Colonic mucosa (tissue), 4 donors: ENCODE data around the gene IFT74. TPM values are rescaled to one million over a fixed set of nuclear protein-coding genes. Genes with fewer than 3 reads are reported as not detected.
"Not testable (repeated sequence)": the region's sequence is repeated elsewhere in the genome, so short reads cannot be mapped to it uniquely, and the experiment has no call there.

Experiments
- DNase-seq: peaks from one replicate; pipeline ENCODE4 v3.0.0-alpha.2; 2020
- H3K27ac ChIP-seq: fragments of 200-600 bp; one replicate; pipeline ENCODE4 v1.8.0; 2021
- H3K27me3 ChIP-seq: fragments of 200-600 bp; one replicate; pipeline ENCODE4 v1.8.0; 2021
- H3K36me3 ChIP-seq: fragments of 200-600 bp; one replicate; pipeline ENCODE4 v1.8.0; 2021
- H3K4me1 ChIP-seq: fragments of 200-600 bp; one replicate; pipeline ENCODE4 v1.8.0; 2021; ENCODE audit warnings: mild to moderate bottlenecking
- H3K4me3 ChIP-seq: fragments of 200-600 bp; one replicate; pipeline ENCODE4 v1.8.0; 2021
- H3K9ac ChIP-seq, 2 donors: one replicate each; pipeline ENCODE4 v1.7.0; 2013; ENCODE audit warnings: control low read depth in 2 of 2, low read depth in 2 of 2, low read length in 2 of 2
- H3K9me3 ChIP-seq: fragments of 200-600 bp; one replicate; pipeline ENCODE4 v1.8.0; 2021
- intact Hi-C: fragments of 100-400 bp; cut with DNase I; formaldehyde crosslinking; loops from one replicate; pipeline ENCODE4 v1.14.1; 2022
- total RNA-seq, 2 donors: library from RNA; stranded (reverse); fragmentation: NEBNext Ultra II Directional in 1 of 2; extraction: Animal tissue kit (Norgen Biotek cat#: 25700) in 1 of 2; gene quantifications; one replicate each; pipeline ENCODE4 v1.2.1, GENCODE V29; 2021
- TF ChIP-seq, protein P1 (sequence below): fragments of 200-600 bp; IDR thresholded peaks from one replicate; pipeline ENCODE4 v1.8.0; 2022; ENCODE audit warnings: antibody characterized with exemption, mild to moderate bottlenecking
- donor health status: healthy.
- donor health status: DM: no; HTN: no; CAD: no.
- donor health status: DM: no; HTN: no; CAD: no.

The IFT74 gene
- total RNA-seq, 2 donors from 2014 or later: 12.3 to 14.8 TPM

GRCh38 chr9:27088981-27089380 is 132.8 kb downstream of the IFT74 start:
- H3K27me3 ChIP-seq: no peaks in the 10 kb centered on the region
- intact Hi-C loops: no loop called here
- H3K36me3 ChIP-seq: no peaks in the 10 kb centered on the region
- H3K9me3 ChIP-seq: no peaks in the 10 kb centered on the region
- no peak overlapping the region for H3K9ac ChIP-seq
- no peak for DNase-seq
- TF ChIP-seq, protein P1, sequence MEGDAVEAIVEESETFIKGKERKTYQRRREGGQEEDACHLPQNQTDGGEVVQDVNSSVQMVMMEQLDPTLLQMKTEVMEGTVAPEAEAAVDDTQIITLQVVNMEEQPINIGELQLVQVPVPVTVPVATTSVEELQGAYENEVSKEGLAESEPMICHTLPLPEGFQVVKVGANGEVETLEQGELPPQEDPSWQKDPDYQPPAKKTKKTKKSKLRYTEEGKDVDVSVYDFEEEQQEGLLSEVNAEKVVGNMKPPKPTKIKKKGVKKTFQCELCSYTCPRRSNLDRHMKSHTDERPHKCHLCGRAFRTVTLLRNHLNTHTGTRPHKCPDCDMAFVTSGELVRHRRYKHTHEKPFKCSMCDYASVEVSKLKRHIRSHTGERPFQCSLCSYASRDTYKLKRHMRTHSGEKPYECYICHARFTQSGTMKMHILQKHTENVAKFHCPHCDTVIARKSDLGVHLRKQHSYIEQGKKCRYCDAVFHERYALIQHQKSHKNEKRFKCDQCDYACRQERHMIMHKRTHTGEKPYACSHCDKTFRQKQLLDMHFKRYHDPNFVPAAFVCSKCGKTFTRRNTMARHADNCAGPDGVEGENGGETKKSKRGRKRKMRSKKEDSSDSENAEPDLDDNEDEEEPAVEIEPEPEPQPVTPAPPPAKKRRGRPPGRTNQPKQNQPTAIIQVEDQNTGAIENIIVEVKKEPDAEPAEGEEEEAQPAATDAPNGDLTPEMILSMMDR: no peak
- no peaks in the 10 kb centered on the region for H3K4me1 ChIP-seq
- no peak overlapping the region for H3K4me3 ChIP-seq
- H3K27ac ChIP-seq: no peak overlapping the region

DNA sequence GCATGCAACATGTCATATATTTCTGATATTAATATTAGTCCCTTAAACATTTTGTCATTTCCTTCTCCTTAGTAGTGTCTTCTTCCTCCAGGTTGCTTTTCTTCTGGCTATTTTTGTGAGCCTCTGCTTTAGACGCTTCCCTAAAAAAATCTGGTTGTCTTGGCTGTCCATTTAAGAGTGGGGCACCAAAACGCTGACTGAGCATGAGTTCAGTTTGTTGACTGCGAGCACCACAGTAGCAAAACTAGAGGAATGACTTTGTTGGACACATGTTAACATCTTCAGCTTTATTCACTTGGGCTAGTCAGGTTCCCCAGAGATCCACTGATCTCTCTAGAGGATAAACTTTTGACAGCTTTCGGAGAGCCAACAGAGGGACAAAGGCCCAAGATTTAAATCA is 133.5 kb downstream of the IFT74 start:
- Histone ChIP-seq H3K27me3 (no peaks in the 10 kb centered on the region), H3K27ac (no peak overlapping the region), H3K4me1 (no peaks in the 10 kb centered on the region), H3K36me3 (no peaks in the 10 kb centered on the region), H3K9ac (no peak overlapping the region), H3K4me3 (no peak overlapping the region), H3K9me3 (no peaks in the 10 kb centered on the region)
- TF ChIP-seq, protein P1: no peak
- DNase-seq: no peak
- intact Hi-C loops: no loop called here

GRCh38 chr9:27090231-27090630 is 134.0 kb downstream of the IFT74 start:
- H3K9ac ChIP-seq: no peak overlapping the region
- H3K27ac ChIP-seq: no peak overlapping the region
- H3K4me3 ChIP-seq: no peak overlapping the region
- H3K9me3 ChIP-seq: no peaks in the 10 kb centered on the region
- DNase-seq: no peak
- TF ChIP-seq, protein P1: no peak
- H3K36me3 ChIP-seq: no peaks in the 10 kb centered on the region
- intact Hi-C loops: no loop called here
- no peaks in the 10 kb centered on the region for H3K27me3 ChIP-seq
- no peaks in the 10 kb centered on the region for H3K4me1 ChIP-seq

- no peaks in the 10 kb centered on the region for H3K27me3 ChIP-seq
- TF ChIP-seq, protein P1: no peak
- no peak overlapping the region for H3K4me3 ChIP-seq
- no peaks in the 10 kb centered on the region for H3K9me3 ChIP-seq
- H3K4me1 ChIP-seq: no peaks in the 10 kb centered on the region
- DNase-seq: no peak
- H3K36me3 ChIP-seq: no peaks in the 10 kb centered on the region
- intact Hi-C loops: no loop called here
- H3K27ac ChIP-seq: no peak overlapping the region
- no peak overlapping the region for H3K9ac ChIP-seq
Measured at GRCh38 chr9:27090711-27091110, 134.5 kb downstream of the IFT74 start.

DNA sequence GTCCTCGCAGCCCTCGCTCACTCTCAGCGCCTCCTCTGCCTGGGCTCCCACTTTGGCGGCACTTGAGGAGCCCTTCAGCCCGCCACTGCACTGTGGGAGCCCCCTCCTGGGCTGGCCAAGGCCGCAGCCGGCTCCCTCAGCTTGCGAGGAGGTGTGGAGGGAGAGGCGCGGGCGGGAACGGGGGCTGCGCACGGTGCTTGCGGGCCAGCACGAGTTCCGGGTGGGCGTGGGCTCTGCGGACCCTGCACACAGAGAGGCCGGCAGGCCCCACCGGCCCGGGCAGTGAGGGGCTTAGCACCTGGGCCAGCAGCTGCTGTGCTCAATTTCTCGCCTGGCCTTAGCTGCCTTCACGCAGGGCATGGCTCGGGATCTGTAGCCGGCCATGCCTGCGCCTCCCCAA is 136.3 kb downstream of the IFT74 start:
- H3K36me3 ChIP-seq, H3K4me3 ChIP-seq, H3K9me3 ChIP-seq, H3K27me3 ChIP-seq, DNase-seq, intact Hi-C loops, H3K27ac ChIP-seq, H3K4me1 ChIP-seq, H3K9ac ChIP-seq: not testable (repeated sequence)

GRCh38 chr9:27093384-27094067 is 137.3 kb downstream of the IFT74 start:
- H3K36me3 ChIP-seq, intact Hi-C loops, H3K27me3 ChIP-seq, H3K27ac ChIP-seq, H3K9me3 ChIP-seq, H3K4me1 ChIP-seq, H3K9ac ChIP-seq, H3K4me3 ChIP-seq, DNase-seq: not testable (repeated sequence)
